HEK293 (cell line): ENCODE measurements around the gene ZEB2.
A peak's percentile ranks its signal among the peaks of the same experiment; 100 is the strongest.

Experiments used
- CTCF ChIA-PET: fragments of 350-600 bp; formaldehyde crosslinking; extraction: SDS; loops from one replicate; lab custom pipeline; 2021; ENCODE audit warnings: antibody characterized with exemption; lab: Yijun Ruan, JAX
- POLR2A ChIA-PET: fragments of 300-600 bp; formaldehyde crosslinking; extraction: SDS; loops from one replicate; lab custom pipeline; 2020; ENCODE audit warnings: antibody characterized with exemption, inconsistent platforms; lab: Yijun Ruan, JAX
- H3K27ac ChIP-seq: fragments of 200-500 bp; sonication (Bioruptor generic); 2 replicates; pipeline ENCODE4 v1.5.1; 2014; ENCODE audit warnings: low read depth, low read length, control low read depth, inconsistent platforms; ENCODE audit errors: extremely low read depth
- H3K36me3 ChIP-seq, 2 experiments: fragments of 200-500 bp in 1 of 2; sonication (Bioruptor generic) in 1 of 2; 1 replicate in 1 of 2; 2 replicates in 1 of 2; pipeline ENCODE4 v1.5.1; 2014 to 2017; ENCODE audit warnings: inconsistent platforms in 2 of 2, low read length in 2 of 2; ENCODE audit not compliant: control insufficient read depth in 2 of 2, insufficient read depth in 1 of 2
- H3K4me1 ChIP-seq: fragments of 200-500 bp; sonication (Bioruptor generic); 2 replicates; pipeline ENCODE4 v1.5.1; 2014; ENCODE audit warnings: mild to moderate bottlenecking, low read length, inconsistent platforms; ENCODE audit not compliant: control insufficient read depth, insufficient read depth
- H3K4me3 ChIP-seq: 2 replicates; pipeline ENCODE4 v1.5.1; 2011; ENCODE audit warnings: low read depth, mild to moderate bottlenecking, control low read depth, low read length, moderate library complexity
- H3K9me3 ChIP-seq: fragments of 200-500 bp; sonication (Bioruptor generic); 2 replicates; pipeline ENCODE4 v1.5.1; 2014; ENCODE audit warnings: low read depth, low read length, inconsistent platforms; ENCODE audit not compliant: control insufficient read depth, insufficient read depth
- BCL6B ChIP-seq: fragments of 450-650 bp; formaldehyde crosslinking; IDR thresholded peaks from 2 replicates; pipeline ENCODE4 v1.5.1; 2017; ENCODE audit warnings: missing biosample characterization, missing genetic modification characterization
- GLIS2 ChIP-seq: fragments of 450-650 bp; formaldehyde crosslinking; IDR thresholded peaks from 2 replicates; pipeline ENCODE4 v1.5.1; 2016; ENCODE audit warnings: missing biosample characterization, missing genetic modification characterization
- IKZF3 ChIP-seq: fragments of 450-650 bp; IDR thresholded peaks from 2 replicates; pipeline ENCODE4 v1.5.0; 2018; ENCODE audit warnings: missing biosample characterization, mild to moderate bottlenecking, missing genetic modification characterization, moderate library complexity
- KLF10 ChIP-seq: fragments of 450-650 bp; IDR thresholded peaks from 2 replicates; pipeline ENCODE4 v1.5.1; 2018; ENCODE audit warnings: missing biosample characterization, mild to moderate bottlenecking, missing genetic modification characterization
- OVOL3 ChIP-seq: fragments of 450-650 bp; formaldehyde crosslinking; IDR thresholded peaks from 2 replicates; pipeline ENCODE4 v1.5.1; 2016; ENCODE audit warnings: missing biosample characterization, missing genetic modification characterization
- PRDM4 ChIP-seq: fragments of 450-650 bp; formaldehyde crosslinking; IDR thresholded peaks from 2 replicates; pipeline ENCODE4 v1.5.1; 2017; ENCODE audit warnings: missing biosample characterization, missing genetic modification characterization
- TSHZ1 ChIP-seq: fragments of 450-650 bp; formaldehyde crosslinking; IDR thresholded peaks from 2 replicates; pipeline ENCODE4 v1.5.1; 2016; ENCODE audit warnings: missing biosample characterization, missing genetic modification characterization, borderline replicate concordance
- ZBTB7A ChIP-seq: fragments of 450-650 bp; formaldehyde crosslinking; IDR thresholded peaks from 2 replicates; pipeline ENCODE4 v1.5.1; 2016; ENCODE audit warnings: low read depth, missing biosample characterization, missing genetic modification characterization
- ZEB2 ChIP-seq: fragments of 450-650 bp; formaldehyde crosslinking; IDR thresholded peaks from 2 replicates; pipeline ENCODE4 v1.5.1; 2016; ENCODE audit warnings: missing biosample characterization, missing genetic modification characterization
- ZFHX2 ChIP-seq: fragments of 450-650 bp; formaldehyde crosslinking; conservative IDR thresholded peaks from 2 replicates; pipeline ENCODE4 v1.5.1; 2016; ENCODE audit warnings: missing biosample characterization, missing genetic modification characterization
- ZFP37 ChIP-seq: fragments of 450-650 bp; formaldehyde crosslinking; IDR thresholded peaks from 2 replicates; pipeline ENCODE4 v1.5.1; 2016; ENCODE audit warnings: missing biosample characterization, missing genetic modification characterization
- ZNF211 ChIP-seq: fragments of 450-650 bp; formaldehyde crosslinking; IDR thresholded peaks from 2 replicates; pipeline ENCODE4 v1.5.1; 2016; ENCODE audit warnings: low read depth, missing biosample characterization, missing genetic modification characterization
- ZNF248 ChIP-seq: fragments of 450-650 bp; formaldehyde crosslinking; IDR thresholded peaks from 2 replicates; pipeline ENCODE4 v1.5.1; 2017; ENCODE audit warnings: missing biosample characterization, missing genetic modification characterization
- ZNF302 ChIP-seq: fragments of 450-650 bp; formaldehyde crosslinking; IDR thresholded peaks from 2 replicates; pipeline ENCODE4 v1.5.1; 2016; ENCODE audit warnings: missing biosample characterization, missing genetic modification characterization, low read depth
- ZNF335 ChIP-seq: fragments of 450-650 bp; formaldehyde crosslinking; conservative IDR thresholded peaks from 2 replicates; pipeline ENCODE4 v1.5.1; 2016; ENCODE audit warnings: missing biosample characterization, missing genetic modification characterization
- ZNF561 ChIP-seq: fragments of 450-650 bp; IDR thresholded peaks from 2 replicates; pipeline ENCODE4 v1.5.1; 2018; ENCODE audit warnings: missing biosample characterization, missing genetic modification characterization, borderline replicate concordance
- ZNF639 ChIP-seq: fragments of 450-650 bp; formaldehyde crosslinking; IDR thresholded peaks from 2 replicates; pipeline ENCODE4 v1.5.1; 2016; ENCODE audit warnings: missing biosample characterization, missing genetic modification characterization
- ZNF660 ChIP-seq: fragments of 450-650 bp; IDR thresholded peaks from 2 replicates; pipeline ENCODE4 v1.5.1; 2018; ENCODE audit warnings: missing biosample characterization, mild to moderate bottlenecking, missing genetic modification characterization
- ZNF76 ChIP-seq: fragments of 450-650 bp; formaldehyde crosslinking; IDR thresholded peaks from 2 replicates; pipeline ENCODE4; 2016; ENCODE audit warnings: low read depth, missing biosample characterization, missing genetic modification characterization, borderline replicate concordance
- ZNF792 ChIP-seq: fragments of 450-650 bp; formaldehyde crosslinking; IDR thresholded peaks from 2 replicates; pipeline ENCODE4 v1.5.1; 2016; ENCODE audit warnings: missing biosample characterization, missing genetic modification characterization
- ZNF830 ChIP-seq: fragments of 450-650 bp; IDR thresholded peaks from 2 replicates; pipeline ENCODE4 v1.5.0; 2018; ENCODE audit warnings: missing biosample characterization, missing genetic modification characterization, low read depth, mild to moderate bottlenecking, moderate library complexity
- ZNF843 ChIP-seq: fragments of 450-650 bp; formaldehyde crosslinking; IDR thresholded peaks from 2 replicates; pipeline ENCODE4 v1.5.1; 2016; ENCODE audit warnings: missing biosample characterization, missing genetic modification characterization
- ZSCAN23 ChIP-seq: fragments of 450-650 bp; formaldehyde crosslinking; IDR thresholded peaks from 2 replicates; pipeline ENCODE4 v1.5.1; 2016; ENCODE audit warnings: missing biosample characterization, missing genetic modification characterization
- TF ChIP-seq, protein P1 (sequence below): fragments of 450-650 bp; formaldehyde crosslinking; IDR thresholded peaks from 2 replicates; pipeline ENCODE4 v1.5.1; 2016; ENCODE audit warnings: missing biosample characterization, missing genetic modification characterization
- TF ChIP-seq, protein P2 (sequence below): fragments of 450-650 bp; formaldehyde crosslinking; IDR thresholded peaks from 2 replicates; pipeline ENCODE4 v1.5.1; 2016; ENCODE audit warnings: missing biosample characterization, missing genetic modification characterization

Gene ZEB2

GRCh38 chr2:144519934-144520731 lies at the start of gene ZEB2:
TSS of gene ZEB2 (minus strand) at chr2:144520119. CDS start at chr2:144517350, 2,769 bp downstream.
- POLR2A ChIA-PET = no interaction called here
- TF ChIP-seq TSHZ1 (tag by site-specific recombination) (peak; percentile 43; the same call in 1 of the 2 replicates), ZFP37 (tag by site-specific recombination) (peak; percentile 66), ZNF335 (no peak; the same call in 1 of the 2 replicates), ZFHX2 (peak; percentile 31), IKZF3 (tag by site-specific recombination) (peak; percentile 83), ZNF830 (tag by site-specific recombination) (no peak), ZNF660 (tag by site-specific recombination) (0 out of 2 replicates have a peak, but pooled peaks have one; percentile 39), ZNF792 (tag by site-specific recombination) (no peak), OVOL3 (tag by site-specific recombination) (peak; percentile 99), ZSCAN23 (tag by site-specific recombination) (0 out of 2 replicates have a peak, but pooled peaks have one; percentile 9), BCL6B (no peak), ZNF639 (tag by site-specific recombination) (0 out of 2 replicates have a peak, but pooled peaks have one; percentile 56), ZNF211 (tag by site-specific recombination) (no peak), PRDM4 (tag by site-specific recombination) (peak; percentile 70), KLF10 (tag by site-specific recombination) (peak; percentile 52; the same call in 1 of the 2 replicates), ZEB2 (no peak; the same call in 1 of the 2 replicates), ZNF248 (tag by site-specific recombination) (no peak), GLIS2 (tag by site-specific recombination) (peak; percentile 49; the same call in 1 of the 2 replicates), ZNF561 (tag by site-specific recombination) (peak; percentile 81), ZNF843 (tag by site-specific recombination) (0 out of 2 replicates have a peak, but pooled peaks have one; percentile 56), ZBTB7A (tag by site-specific recombination) (no peak), ZNF302 (tag by site-specific recombination) (no peak), ZNF76 (tag by site-specific recombination) (peak; percentile 62)
- TF ChIP-seq, protein P1, sequence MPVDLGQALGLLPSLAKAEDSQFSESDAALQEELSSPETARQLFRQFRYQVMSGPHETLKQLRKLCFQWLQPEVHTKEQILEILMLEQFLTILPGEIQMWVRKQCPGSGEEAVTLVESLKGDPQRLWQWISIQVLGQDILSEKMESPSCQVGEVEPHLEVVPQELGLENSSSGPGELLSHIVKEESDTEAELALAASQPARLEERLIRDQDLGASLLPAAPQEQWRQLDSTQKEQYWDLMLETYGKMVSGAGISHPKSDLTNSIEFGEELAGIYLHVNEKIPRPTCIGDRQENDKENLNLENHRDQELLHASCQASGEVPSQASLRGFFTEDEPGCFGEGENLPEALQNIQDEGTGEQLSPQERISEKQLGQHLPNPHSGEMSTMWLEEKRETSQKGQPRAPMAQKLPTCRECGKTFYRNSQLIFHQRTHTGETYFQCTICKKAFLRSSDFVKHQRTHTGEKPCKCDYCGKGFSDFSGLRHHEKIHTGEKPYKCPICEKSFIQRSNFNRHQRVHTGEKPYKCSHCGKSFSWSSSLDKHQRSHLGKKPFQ (tag by site-specific recombination) = 0 out of 2 replicates have a peak, but pooled peaks have one; percentile 26
- TF ChIP-seq, protein P2, sequence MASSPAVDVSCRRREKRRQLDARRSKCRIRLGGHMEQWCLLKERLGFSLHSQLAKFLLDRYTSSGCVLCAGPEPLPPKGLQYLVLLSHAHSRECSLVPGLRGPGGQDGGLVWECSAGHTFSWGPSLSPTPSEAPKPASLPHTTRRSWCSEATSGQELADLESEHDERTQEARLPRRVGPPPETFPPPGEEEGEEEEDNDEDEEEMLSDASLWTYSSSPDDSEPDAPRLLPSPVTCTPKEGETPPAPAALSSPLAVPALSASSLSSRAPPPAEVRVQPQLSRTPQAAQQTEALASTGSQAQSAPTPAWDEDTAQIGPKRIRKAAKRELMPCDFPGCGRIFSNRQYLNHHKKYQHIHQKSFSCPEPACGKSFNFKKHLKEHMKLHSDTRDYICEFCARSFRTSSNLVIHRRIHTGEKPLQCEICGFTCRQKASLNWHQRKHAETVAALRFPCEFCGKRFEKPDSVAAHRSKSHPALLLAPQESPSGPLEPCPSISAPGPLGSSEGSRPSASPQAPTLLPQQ = 0 out of 2 replicates have a peak, but pooled peaks have one; percentile 13

More at GRCh38 chr2:144519934-144520731, at the start of gene ZEB2:
- peak within 1 kb of the TSS; percentile 60 for H3K27ac ChIP-seq
- no peaks in the 10 kb centered on the region for H3K36me3 ChIP-seq
- peaks cover 11% of the 10 kb centered on the region; the same call in 1 of the 2 replicates for H3K4me1 ChIP-seq
- CTCF ChIA-PET = interaction anchor here (0.6 to 1.0 kb wide), 9 partner anchors 10 to 956 kb away, joined by 3 to 4 read pairs (median 3); no protein-coding TSS in a partner anchor
- H3K4me3 ChIP-seq = peak within 1 kb of the TSS; percentile 90
- no peaks in the 10 kb centered on the region for H3K9me3 ChIP-seq
